Measurements from ENCODE around the gene ACTR3.

GRCh38 chr2:114005110-114005783, 115.4 kb downstream of the ACTR3 start:
- TF ChIP-seq POLR2AphosphoS5 (IDR thresholded peaks at IDR 0.05; ENCODE audit: low read depth, low read length) = no peak
- no peak for TF ChIP-seq POLR2A (IDR thresholded peaks at IDR 0.05; ENCODE audit: low read depth, low read length)
- TF ChIP-seq TAF1 (IDR thresholded peaks at IDR 0.05; ENCODE audit: low read depth, low read length) = no peak

Measured in GM12891 (cell line).